ENCODE results near the gene CKS1B.

CKS1B gene

GRCh38 chr1:155014709-155015508, 40.4 kb downstream of the CKS1B start:
- no peak for DNase-seq (ENCODE audit: low read depth in 2 of 2)

DNA sequence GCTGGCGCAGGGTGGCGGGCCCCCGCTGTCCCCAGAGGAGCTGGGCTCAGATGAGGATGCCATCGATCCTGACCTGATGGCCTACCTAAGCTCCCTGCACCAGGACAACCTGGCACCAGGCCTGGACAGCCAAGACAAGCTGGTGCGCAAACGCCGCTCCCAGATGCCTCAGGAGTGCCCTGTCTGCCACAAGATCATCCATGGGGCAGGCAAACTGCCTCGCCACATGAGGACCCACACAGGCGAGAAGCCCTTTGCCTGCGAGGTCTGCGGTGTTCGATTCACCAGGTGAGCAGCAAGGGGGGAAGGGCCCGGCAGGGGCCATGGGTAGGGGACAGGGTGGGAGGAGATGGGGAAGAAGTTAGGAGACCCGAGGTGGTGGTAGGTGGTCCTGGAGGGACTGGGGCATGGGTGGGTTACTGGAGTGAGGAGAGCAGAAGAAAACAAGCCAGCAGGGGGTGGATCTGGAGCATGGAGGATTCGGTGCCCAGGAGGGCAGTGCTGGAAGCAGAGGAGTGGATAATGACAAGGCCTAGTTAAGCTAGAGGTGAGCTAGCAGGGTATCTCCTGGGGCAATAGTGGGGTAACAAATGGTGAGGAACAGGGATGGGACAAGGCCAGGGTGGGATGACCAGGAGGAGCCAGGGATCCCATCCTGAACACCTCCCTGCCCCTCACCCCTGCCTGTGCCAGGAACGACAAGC, 41.2 kb downstream of the CKS1B start:
- DNase-seq (ENCODE audit: low read depth in 2 of 2): no peak

DNA sequence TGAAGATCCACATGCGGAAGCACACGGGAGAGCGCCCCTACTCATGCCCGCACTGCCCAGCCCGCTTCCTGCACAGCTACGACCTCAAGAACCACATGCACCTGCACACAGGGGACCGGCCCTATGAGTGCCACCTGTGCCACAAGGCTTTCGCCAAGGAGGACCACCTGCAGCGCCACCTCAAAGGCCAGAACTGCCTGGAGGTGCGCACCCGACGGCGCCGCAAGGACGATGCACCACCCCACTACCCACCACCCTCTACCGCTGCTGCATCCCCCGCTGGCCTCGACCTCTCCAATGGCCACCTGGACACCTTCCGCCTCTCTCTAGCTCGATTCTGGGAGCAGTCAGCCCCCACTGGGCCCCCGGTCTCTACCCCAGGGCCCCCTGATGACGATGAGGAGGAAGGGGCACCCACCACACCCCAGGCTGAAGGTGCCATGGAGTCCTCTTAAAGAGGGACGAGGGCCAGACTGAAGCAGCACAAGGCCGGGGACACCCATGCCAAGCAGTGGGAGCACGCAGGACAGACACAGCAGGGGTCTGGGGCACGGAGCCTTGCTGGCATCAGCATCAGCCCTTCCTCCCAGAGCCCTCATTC, 41.9 kb downstream of the CKS1B start:
- no peak for DNase-seq (ENCODE audit: low read depth in 2 of 2)

DNA sequence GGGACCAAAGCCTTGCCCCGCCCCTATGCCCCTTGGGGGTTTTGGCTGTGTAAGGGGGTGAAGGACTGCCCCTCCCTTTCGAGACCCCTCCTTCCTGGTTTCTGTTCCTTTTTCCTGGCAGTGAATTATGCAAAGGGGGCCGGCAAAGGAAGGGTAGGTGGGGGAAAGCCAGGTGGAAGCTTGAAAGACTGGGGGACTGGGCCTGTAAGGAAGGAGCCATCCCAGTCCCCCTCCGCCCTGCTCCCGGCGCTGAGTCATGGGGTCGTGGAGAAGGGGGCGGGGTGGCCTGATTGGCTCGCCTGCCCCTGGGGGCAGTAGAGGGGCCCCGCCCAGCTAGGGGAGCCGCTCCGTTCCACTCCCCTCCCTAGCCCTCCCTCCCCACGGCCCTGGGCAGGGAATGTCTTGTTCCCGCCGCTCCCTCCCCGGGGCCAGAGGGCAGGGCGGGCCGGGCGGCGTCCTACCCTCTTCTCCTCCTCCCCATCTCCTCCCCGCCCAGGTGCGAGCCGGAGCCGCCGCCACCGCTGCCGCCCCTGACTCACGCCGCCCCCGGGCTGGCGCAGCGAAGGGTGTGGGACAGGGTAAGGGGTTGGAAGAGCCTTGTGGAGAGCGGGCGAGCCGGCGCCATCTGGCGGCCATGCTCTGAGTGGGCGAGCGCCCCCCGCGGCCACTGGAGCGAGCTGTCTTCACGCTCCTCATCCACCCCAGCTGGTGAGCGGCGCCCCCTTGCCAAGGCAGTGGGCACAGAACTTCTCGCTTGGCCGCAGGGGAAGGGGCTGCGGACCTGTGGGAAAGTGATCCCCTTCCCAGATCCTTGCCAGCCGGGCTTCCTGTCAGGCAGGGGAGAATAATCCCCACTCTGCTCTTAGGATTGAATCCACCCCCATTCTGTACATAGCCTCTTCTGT, 42.8 kb downstream of the CKS1B start:
- peak; percentile 85 to 87 for DNase-seq (ENCODE audit: low read depth in 2 of 2)

DNA sequence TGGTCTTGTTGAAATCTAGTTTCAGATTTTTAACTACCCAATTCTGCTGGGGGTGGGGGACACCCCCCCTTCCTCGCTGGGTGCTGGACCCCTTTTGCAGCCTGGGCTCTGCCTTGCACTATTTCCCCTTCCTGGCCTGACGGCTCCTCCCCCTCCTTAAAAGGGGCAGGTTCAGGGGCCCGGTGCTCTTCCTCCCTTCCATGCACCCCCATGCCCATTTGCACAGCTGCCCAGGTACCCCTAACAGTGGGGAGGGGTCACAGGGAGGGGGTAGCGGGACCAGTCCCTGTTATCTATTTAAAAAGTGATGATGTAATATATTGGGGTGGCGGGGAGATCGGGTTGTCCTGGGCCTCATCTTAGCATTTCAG, 43.5 kb downstream of the CKS1B start:
- DNase-seq (ENCODE audit: low read depth in 2 of 2): no peak

DNA sequence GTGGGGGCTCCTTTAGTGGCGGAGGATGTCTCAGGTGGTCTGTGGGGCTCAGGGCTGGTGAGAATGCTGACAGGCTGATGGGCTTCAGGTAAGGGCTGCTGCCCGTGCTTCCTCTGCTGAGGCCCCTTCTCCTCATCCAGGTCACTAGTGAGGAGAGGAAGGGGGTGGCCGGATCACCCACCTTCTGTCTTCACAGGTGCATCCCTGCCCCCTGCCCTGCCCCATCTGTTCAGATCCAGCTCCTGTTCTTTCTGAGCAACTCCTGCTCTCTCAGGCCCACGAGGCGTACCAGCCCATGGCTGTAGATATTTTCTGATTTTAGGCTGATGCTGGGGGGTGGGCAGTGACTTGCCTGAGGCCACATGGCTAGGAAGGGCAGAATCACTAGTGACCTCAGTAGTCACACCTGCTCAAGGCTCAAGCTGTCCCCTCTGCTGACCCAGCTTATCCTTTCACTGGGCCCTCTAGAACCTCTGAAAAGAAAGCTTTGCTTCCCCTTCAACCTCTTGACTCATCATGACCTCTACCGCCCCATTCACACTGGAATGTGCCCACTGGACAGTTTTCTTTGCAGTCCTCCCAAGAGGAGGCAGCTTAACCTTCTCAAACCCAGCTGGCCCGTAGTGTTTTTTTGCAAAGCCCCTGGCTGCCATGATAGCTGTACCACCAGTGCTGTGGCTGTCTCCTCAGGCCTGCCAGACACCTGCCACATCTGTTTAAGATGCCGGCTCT, 44.3 kb downstream of the CKS1B start:
- DNase-seq (ENCODE audit: low read depth in 2 of 2): no peak

GRCh38 chr1:155019377-155020245, 45.1 kb downstream of the CKS1B start:
- no peak for DNase-seq (ENCODE audit: low read depth in 2 of 2)

DNA sequence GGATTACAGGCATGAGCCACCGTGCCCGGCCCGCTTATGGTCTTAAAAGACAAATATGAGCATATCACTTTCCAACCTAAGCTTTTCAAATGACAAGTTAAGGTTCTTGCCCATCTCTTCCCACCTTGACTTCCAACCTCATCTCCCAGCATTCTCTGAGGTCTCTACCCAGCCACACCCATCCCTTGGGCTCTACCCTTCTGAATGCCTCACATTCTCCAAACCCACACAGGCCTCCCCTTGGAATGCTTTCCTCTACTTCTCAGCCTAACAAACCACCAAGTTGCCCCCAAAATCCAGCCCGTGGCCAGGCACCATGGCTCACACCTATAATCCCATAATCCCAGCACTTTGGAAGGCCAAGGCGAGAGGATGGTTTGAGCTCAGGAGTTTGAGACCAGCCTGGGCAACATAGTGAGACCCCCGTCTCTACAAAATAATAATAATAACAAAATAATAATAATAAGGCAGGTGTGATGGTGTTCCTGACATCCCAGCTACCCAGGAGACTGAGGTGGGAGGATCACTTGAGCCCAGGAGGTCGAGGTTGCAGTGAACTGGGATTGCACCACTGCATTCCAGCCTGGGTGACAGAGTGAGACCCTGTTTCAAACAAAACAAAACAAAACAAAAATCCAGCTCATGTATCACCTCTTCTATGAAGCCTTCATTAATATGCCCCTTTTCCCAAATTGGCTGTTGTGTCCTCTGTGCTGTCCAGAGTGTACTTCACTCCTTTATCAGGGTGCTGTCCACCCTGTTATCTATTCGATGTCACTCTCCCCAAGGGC, 47.9 kb downstream of the CKS1B start:
- DNase-seq (ENCODE audit: low read depth in 2 of 2): no peak

GRCh38 chr1:155022927-155023236, 48.4 kb downstream of the CKS1B start:
- no peak for DNase-seq (ENCODE audit: low read depth in 2 of 2)

- no peak for DNase-seq (ENCODE audit: low read depth in 2 of 2)
These were observed 49.1 kb downstream of the CKS1B start for GRCh38 chr1:155023627-155024026.

- DNase-seq (ENCODE audit: low read depth in 2 of 2): no peak
These were observed 49.8 kb downstream of the CKS1B start for GRCh38 chr1:155024315-155024714.

- DNase-seq (ENCODE audit: low read depth in 2 of 2): no peak
These were observed 51.7 kb downstream of the CKS1B start for GRCh38 chr1:155026154-155026553.

- DNase-seq (ENCODE audit: low read depth in 2 of 2): no peak
These were observed 52.1 kb downstream of the CKS1B start for GRCh38 chr1:155026588-155026987.
